Measurements from ENCODE around the gene ERBB3. TPM values are rescaled to one million over a fixed set of nuclear protein-coding genes. Genes with fewer than 3 reads are reported as not detected.

Gene ERBB3
- total RNA-seq, 6 donors from 2014 or later: 56.8 to 171 (median 101) TPM

DNA sequence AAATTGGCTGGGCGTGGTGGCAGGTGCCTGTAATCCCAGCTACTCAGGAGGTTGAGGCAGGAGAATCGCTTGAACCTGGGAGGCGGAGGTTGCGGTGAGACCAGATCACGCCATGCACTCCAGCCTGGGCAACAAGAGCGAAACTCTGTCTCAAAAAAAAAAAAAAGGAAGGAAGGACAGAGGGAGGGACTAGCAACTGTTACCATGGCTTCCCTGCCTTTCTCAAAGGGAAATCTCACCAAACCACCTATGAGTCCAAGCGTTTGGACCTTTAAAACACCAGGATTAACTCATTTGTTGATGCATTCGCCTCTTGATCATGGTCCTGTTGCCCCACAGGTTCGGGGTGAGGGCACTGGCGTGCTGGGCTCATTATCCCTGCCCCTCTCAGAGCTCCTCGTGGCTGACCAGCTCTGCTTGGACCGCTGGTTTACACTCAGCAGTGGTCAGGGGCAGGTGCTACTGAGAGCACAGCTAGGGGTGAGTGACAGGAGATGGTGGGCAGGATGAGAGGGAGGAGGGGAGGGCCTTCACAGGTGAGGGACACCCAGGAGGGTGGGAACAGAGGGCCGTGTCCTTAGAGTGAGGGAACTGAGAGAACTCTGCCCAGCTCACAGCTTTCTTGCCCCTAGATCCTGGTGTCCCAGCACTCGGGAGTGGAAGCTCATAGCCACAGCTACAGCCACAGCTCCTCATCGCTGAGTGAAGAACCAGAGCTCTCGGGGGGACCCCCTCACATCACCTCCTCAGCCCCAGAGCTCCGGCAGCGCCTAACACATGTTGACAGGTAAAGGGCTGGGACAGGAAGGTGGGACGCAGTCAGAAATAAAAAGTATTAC is 62.2 kb downstream of the ERBB3 start:
- peak overlapping the region in 3 of 4 donors; percentile 65 to 81 (median 73) for H3K27ac ChIP-seq
- TF ChIP-seq POLR2AphosphoS5 (IDR thresholded peaks at IDR 0.05) (no peak), POLR2A (IDR thresholded peaks at IDR 0.05) (no peak), EP300 (IDR thresholded peaks at IDR 0.05) (no peak), CTCF (IDR thresholded peaks at IDR 0.05) (no peak)
- DNase-seq: no peak
- no peaks in the 10 kb centered on the region for H3K27me3 ChIP-seq
- no peak overlapping the region for H3K4me3 ChIP-seq
- peaks cover 10 to 24% (median 16%) of the 10 kb centered on the region in 4 donors for H3K4me1 ChIP-seq
- WGBS, 2 donors: 78 to 88% methylated on average over 17 to 19 of the region's 19 CpGs
- ATAC-seq (ENCODE audit: low FRiP score in 2 of 2): no peak
- no peaks in the 10 kb centered on the region for H3K9me3 ChIP-seq
- H3K36me3 ChIP-seq: peaks cover 17 to 81% (median 61%) of the 10 kb centered on the region in 4 donors

- peaks cover 12 to 24% (median 17%) of the 10 kb centered on the region in 4 donors for H3K4me1 ChIP-seq
- H3K36me3 ChIP-seq: peaks cover 11 to 70% (median 50%) of the 10 kb centered on the region in 4 donors
- peak overlapping the region; percentile 63 to 81 (median 69) for H3K27ac ChIP-seq
- DNase-seq (no peak), ATAC-seq (ENCODE audit: low FRiP score in 2 of 2) (no peak)
- WGBS, 2 donors: 67 to 72% methylated on average over 4 of the region's 4 CpGs
- no peak for TF ChIP-seq POLR2A (IDR thresholded peaks at IDR 0.05)
- no peak for TF ChIP-seq EP300 (IDR thresholded peaks at IDR 0.05)
- TF ChIP-seq POLR2AphosphoS5 (IDR thresholded peaks at IDR 0.05): no peak
- no peak for TF ChIP-seq CTCF (IDR thresholded peaks at IDR 0.05)
- H3K27me3 ChIP-seq: no peaks in the 10 kb centered on the region
- H3K9me3 ChIP-seq: no peaks in the 10 kb centered on the region
- H3K4me3 ChIP-seq: no peak overlapping the region
Observed at GRCh38 chr12:56143217-56143616, 63.3 kb downstream of the ERBB3 start.

DNA sequence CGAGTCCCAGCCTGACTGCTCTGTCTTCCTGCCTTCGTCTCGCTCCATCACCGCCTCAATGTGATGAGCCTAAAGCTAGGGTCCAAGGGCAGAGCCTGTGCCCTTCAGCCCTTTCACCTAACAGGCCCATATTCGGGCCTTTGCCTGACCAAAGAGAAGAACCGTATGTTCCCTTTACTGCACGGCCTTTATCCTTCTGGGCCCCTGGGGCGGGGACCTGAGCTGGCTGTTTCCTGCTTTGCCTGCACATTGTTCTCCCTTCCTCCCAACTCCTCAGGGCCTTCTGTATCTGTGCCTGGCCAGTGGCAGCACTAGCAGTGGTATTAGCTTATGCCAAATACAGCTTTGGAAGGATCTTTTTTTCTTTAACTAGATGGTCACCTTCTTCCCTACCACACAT is 63.9 kb downstream of the ERBB3 start:
- DNase-seq (no peak), ATAC-seq (ENCODE audit: low FRiP score in 2 of 2) (peak; percentile 20 to 35)
- TF ChIP-seq CTCF (IDR thresholded peaks at IDR 0.05): no peak
- peak in 1 of 4 donors; percentile 16 for TF ChIP-seq POLR2A (IDR thresholded peaks at IDR 0.05)
- peak in 1 of 2 donors; percentile 48 for TF ChIP-seq POLR2AphosphoS5 (IDR thresholded peaks at IDR 0.05)
- 64 to 66% methylated on average over 7 to 8 of the region's 8 CpGs for WGBS, 2 donors
- Histone ChIP-seq H3K36me3 (peaks cover 6 to 64% (median 44%) of the 10 kb centered on the region in 4 donors), H3K4me1 (peaks cover 12 to 24% (median 17%) of the 10 kb centered on the region in 4 donors), H3K9me3 (no peaks in the 10 kb centered on the region), H3K4me3 (no peak overlapping the region), H3K27me3 (no peaks in the 10 kb centered on the region), H3K27ac (peak overlapping the region; percentile 63 to 81 (median 69))

DNA sequence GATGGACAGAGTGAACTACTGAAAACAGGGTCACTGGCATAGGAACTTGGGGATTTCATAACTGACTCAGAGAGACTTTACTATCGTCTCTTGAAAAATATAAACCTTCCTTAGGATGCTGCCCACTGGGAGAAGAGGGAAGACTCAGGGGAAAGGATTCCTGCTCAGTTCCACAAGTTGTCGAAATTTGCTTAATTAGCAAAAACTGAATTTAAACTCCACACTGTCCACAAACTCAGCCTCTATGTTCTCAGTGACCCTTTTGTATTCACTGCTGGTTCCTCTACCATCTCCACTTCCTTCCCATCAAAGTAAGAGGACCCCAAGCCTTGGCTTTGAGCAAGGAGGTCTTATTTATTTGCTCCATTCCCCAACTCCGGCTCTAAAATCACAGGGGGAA is 65.3 kb downstream of the ERBB3 start:
- TF ChIP-seq POLR2AphosphoS5 (IDR thresholded peaks at IDR 0.05): no peak
- ATAC-seq (ENCODE audit: low FRiP score in 2 of 2): no peak
- H3K36me3 ChIP-seq: peaks cover 5 to 50% (median 33%) of the 10 kb centered on the region in 4 donors
- peak overlapping the region in 1 of 4 donors; percentile 81 for H3K27ac ChIP-seq
- peaks cover 12 to 24% (median 17%) of the 10 kb centered on the region in 4 donors for H3K4me1 ChIP-seq
- 95 to 98% methylated on average over 3 of the region's 3 CpGs for WGBS, 2 donors
- no peaks in the 10 kb centered on the region for H3K9me3 ChIP-seq
- H3K27me3 ChIP-seq: no peaks in the 10 kb centered on the region
- no peak for DNase-seq
- H3K4me3 ChIP-seq: no peak overlapping the region

DNA sequence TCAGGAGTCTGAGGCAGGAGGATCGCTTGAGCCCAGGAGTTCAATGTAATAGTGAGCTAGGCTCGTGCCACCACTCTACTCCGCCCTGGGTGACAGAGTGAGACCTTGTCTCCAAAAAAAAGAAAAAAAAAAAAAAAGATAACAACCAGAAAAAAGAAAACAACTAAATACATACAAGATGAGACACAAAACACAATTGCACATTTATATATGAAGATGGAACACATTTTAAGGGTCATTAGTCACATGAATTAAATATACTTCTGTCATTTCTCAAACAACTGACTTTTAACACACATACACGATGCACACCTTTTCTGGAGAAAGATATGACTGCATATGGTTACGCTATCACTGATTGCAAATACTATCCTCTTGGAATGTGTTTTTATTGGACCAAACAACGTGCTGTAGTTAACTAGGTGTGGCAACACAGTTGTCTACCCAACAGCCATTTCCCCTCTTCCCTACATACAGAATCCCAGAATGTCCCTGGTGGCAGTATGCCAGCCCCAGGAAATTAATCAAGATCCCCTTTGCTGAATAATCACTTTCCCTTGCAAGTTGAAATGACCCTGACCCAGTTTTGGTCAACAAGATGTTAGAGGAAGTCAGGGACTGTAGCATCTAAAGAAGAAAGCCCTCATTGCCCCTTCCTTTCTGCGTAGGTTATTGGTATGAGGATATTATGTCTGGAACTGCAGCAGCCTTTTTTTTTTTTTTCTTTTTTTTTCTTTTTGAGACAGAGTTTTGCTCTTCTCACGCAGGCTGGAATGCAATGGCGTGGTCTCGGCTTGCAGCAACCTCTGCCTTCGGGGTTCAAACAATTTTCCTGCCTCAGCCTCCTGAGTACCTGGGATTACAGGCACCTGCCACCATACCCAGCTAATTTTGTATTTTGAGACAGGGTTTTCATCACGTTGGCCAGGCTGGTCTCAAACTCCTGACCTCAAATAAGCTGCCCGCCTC is 66.8 kb downstream of the ERBB3 start:
- Histone ChIP-seq H3K36me3 (peaks cover 5 to 37% (median 27%) of the 10 kb centered on the region in 4 donors), H3K27ac (peak overlapping the region in 2 of 4 donors; percentile 21 to 30), H3K27me3 (no peaks in the 10 kb centered on the region), H3K4me3 (no peak overlapping the region), H3K9me3 (no peaks in the 10 kb centered on the region), H3K4me1 (peaks cover 27 to 37% (median 30%) of the 10 kb centered on the region in 4 donors)
- WGBS, 2 donors: 62 to 67% methylated on average over 13 of the region's 13 CpGs
- ATAC-seq (ENCODE audit: low FRiP score in 2 of 2) (no peak), DNase-seq (no peak)
- TF ChIP-seq EP300 (IDR thresholded peaks at IDR 0.05) (no peak), CTCF (IDR thresholded peaks at IDR 0.05) (no peak), POLR2A (IDR thresholded peaks at IDR 0.05) (no peak), POLR2AphosphoS5 (IDR thresholded peaks at IDR 0.05) (peak in 1 of 2 donors; percentile 17)

Data from upper lobe of left lung (tissue), 6 donors.